WTC11 (cell line): ENCODE measurements around the gene NOSTRIN. TPM values are rescaled to one million over a fixed set of nuclear protein-coding genes. Genes with fewer than 3 reads are reported as not detected.

Experiments
- ATAC-seq: fragments of 200-7000 bp; cut with Tn5 transposase; 2 replicates; pipeline ENCODE4 v1.10.0; 2021; ENCODE audit warnings: mild to moderate bottlenecking, moderate library complexity
- CTCF ChIA-PET: fragments of 300-600 bp; sonication (Branson Sonifier 250); formaldehyde crosslinking; loops from one replicate; lab custom pipeline; 2021; ENCODE audit warnings: antibody characterized with exemption; lab: Charles Lee
- POLR2A ChIA-PET: fragments of 350-600 bp; sonication (Branson Sonifier 250); formaldehyde crosslinking; loops from one replicate; lab custom pipeline; 2021; ENCODE audit warnings: antibody characterized with exemption; lab: Charles Lee
- DNase-seq: peaks from one replicate; pipeline ENCODE4 v3.0.0; 2021; ENCODE audit warnings: low spot score
- H3K27ac Mint-ChIP-seq: 2 replicates; pipeline ENCODE4 v1.8.0; 2021; ENCODE audit warnings: mixed read lengths
- H3K27me3 Mint-ChIP-seq: 2 replicates; pipeline ENCODE4 v1.8.0; 2021; ENCODE audit warnings: low read depth, mild to moderate bottlenecking, moderate library complexity, mixed read lengths
- H3K36me3 Mint-ChIP-seq: 2 replicates; pipeline ENCODE4 v1.8.0; 2021; ENCODE audit warnings: mixed read lengths
- H3K4me1 Mint-ChIP-seq: 2 replicates; pipeline ENCODE4 v1.8.0; 2022; ENCODE audit warnings: mixed read lengths
- H3K4me3 Mint-ChIP-seq: 2 replicates; pipeline ENCODE4 v1.8.0; 2021; ENCODE audit warnings: mild to moderate bottlenecking, moderate library complexity, mixed read lengths
- H3K9me3 Mint-ChIP-seq: 2 replicates; pipeline ENCODE4 v1.8.0; 2021; ENCODE audit warnings: mixed read lengths
- ATF3 ChIP-seq: sonication (generic); formaldehyde crosslinking; conservative IDR thresholded peaks from 2 replicates; pipeline ENCODE4 v1.8.1; 2022; ENCODE audit warnings: mild to moderate bottlenecking, missing genetic modification reagents
- ATF6 ChIP-seq: sonication (generic); formaldehyde crosslinking; IDR thresholded peaks from 2 replicates; pipeline ENCODE4 v1.8.1; 2023; ENCODE audit warnings: mild to moderate bottlenecking, missing genetic modification reagents
- CDX4 ChIP-seq: fragments of 250-450 bp; sonication (Bioruptor Pico); IDR thresholded peaks from 2 replicates; pipeline ENCODE4 v1.9.0; 2021; ENCODE audit warnings: moderate library complexity, mild to moderate bottlenecking, inconsistent platforms, borderline replicate concordance
- CREM ChIP-seq: sonication (generic); formaldehyde crosslinking; IDR thresholded peaks from 2 replicates; pipeline ENCODE4 v1.8.1; 2022; ENCODE audit warnings: mild to moderate bottlenecking, missing genetic modification reagents, moderate library complexity
- ESRRA ChIP-seq: sonication (generic); formaldehyde crosslinking; IDR thresholded peaks from 2 replicates; pipeline ENCODE4 v1.8.1; 2022; ENCODE audit warnings: mild to moderate bottlenecking, missing genetic modification reagents, borderline replicate concordance
- ETV6 ChIP-seq: sonication (generic); formaldehyde crosslinking; IDR thresholded peaks from 2 replicates; pipeline ENCODE4 v1.8.1; 2022; ENCODE audit warnings: mild to moderate bottlenecking, missing genetic modification reagents
- GRHL2 ChIP-seq: fragments of 250-450 bp; sonication (Bioruptor Pico); IDR thresholded peaks from 2 replicates; pipeline ENCODE4 v1.8.0; 2022; ENCODE audit warnings: mild to moderate bottlenecking, moderate library complexity; ENCODE audit not compliant: insufficient replicate concordance, severe bottlenecking
- IRF2 ChIP-seq: sonication (generic); formaldehyde crosslinking; IDR thresholded peaks from 2 replicates; pipeline ENCODE4 v1.8.0; 2022; ENCODE audit warnings: low read depth, missing genetic modification reagents, borderline replicate concordance
- JUN ChIP-seq: sonication (generic); formaldehyde crosslinking; IDR thresholded peaks from 2 replicates; pipeline ENCODE4 v1.8.0; 2023; ENCODE audit warnings: mild to moderate bottlenecking, missing genetic modification reagents
- KAT7 ChIP-seq: sonication (generic); formaldehyde crosslinking; IDR thresholded peaks from 2 replicates; pipeline ENCODE4 v1.8.1; 2023; ENCODE audit warnings: missing genetic modification reagents, mild to moderate bottlenecking, borderline replicate concordance
- NFATC4 ChIP-seq: fragments of 250-450 bp; sonication (Bioruptor Pico); IDR thresholded peaks from 2 replicates; pipeline ENCODE4 v1.9.0; 2021; ENCODE audit warnings: mild to moderate bottlenecking
- NR1H2 ChIP-seq: sonication (generic); formaldehyde crosslinking; IDR thresholded peaks from 2 replicates; pipeline ENCODE4 v1.9.0; 2021; ENCODE audit warnings: mild to moderate bottlenecking, moderate library complexity, missing genetic modification reagents
- NR2C2 ChIP-seq: sonication (generic); formaldehyde crosslinking; IDR thresholded peaks from 2 replicates; pipeline ENCODE4 v1.8.0; 2022; ENCODE audit warnings: mild to moderate bottlenecking, missing genetic modification reagents
- NR3C1 ChIP-seq: sonication (generic); formaldehyde crosslinking; conservative IDR thresholded peaks from 2 replicates; pipeline ENCODE4 v1.8.1; 2023; ENCODE audit warnings: low read depth, mild to moderate bottlenecking, missing genetic modification reagents
- SMAD4 ChIP-seq: sonication (generic); formaldehyde crosslinking; IDR thresholded peaks from 2 replicates; pipeline ENCODE4 v1.8.0; 2022; ENCODE audit warnings: mild to moderate bottlenecking, missing genetic modification reagents
- TEAD1 ChIP-seq: sonication (generic); formaldehyde crosslinking; IDR thresholded peaks from 2 replicates; pipeline ENCODE4 v1.8.0; 2022; ENCODE audit warnings: mild to moderate bottlenecking, missing genetic modification reagents
- TEAD4 ChIP-seq: sonication (generic); formaldehyde crosslinking; IDR thresholded peaks from 2 replicates; pipeline ENCODE4 v1.8.0; 2022; ENCODE audit warnings: mild to moderate bottlenecking, missing genetic modification reagents
- ZMAT4 ChIP-seq: fragments of 250-450 bp; sonication (Bioruptor Pico); IDR thresholded peaks from 2 replicates; pipeline ENCODE4 v1.9.0; 2021; ENCODE audit warnings: mild to moderate bottlenecking
- ZNF263 ChIP-seq: sonication (generic); formaldehyde crosslinking; IDR thresholded peaks from 2 replicates; pipeline ENCODE4 v1.8.1; 2022; ENCODE audit warnings: low read depth, mild to moderate bottlenecking, moderate library complexity, missing genetic modification reagents
- ZNF423 ChIP-seq: fragments of 250-450 bp; sonication (Bioruptor Pico); IDR thresholded peaks from 2 replicates; pipeline ENCODE4 v2.1.2; 2022; ENCODE audit warnings: mild to moderate bottlenecking, moderate library complexity
- total RNA-seq: library from RNA; stranded (reverse); gene quantifications from 3 replicates; pipeline ENCODE4 v1.2.3, GENCODE V29; 2021
- TF ChIP-seq, protein P1 (sequence below): sonication (generic); formaldehyde crosslinking; IDR thresholded peaks from 2 replicates; pipeline ENCODE4 v1.8.1; 2022; ENCODE audit warnings: low read depth, mild to moderate bottlenecking, moderate library complexity, missing genetic modification reagents, borderline replicate concordance
- TF ChIP-seq, protein P2 (sequence below): sonication (generic); formaldehyde crosslinking; IDR thresholded peaks from 2 replicates; pipeline ENCODE4 v1.8.1; 2023; ENCODE audit warnings: mild to moderate bottlenecking, missing genetic modification reagents
- TF ChIP-seq, protein P3 (sequence below): fragments of 250-450 bp; sonication (Bioruptor Pico); IDR thresholded peaks from 2 replicates; pipeline ENCODE4 v1.8.0; 2021; ENCODE audit warnings: mild to moderate bottlenecking

NOSTRIN gene
- total RNA-seq, 1 experiment from 2014 or later: 0.22 TPM

DNA sequence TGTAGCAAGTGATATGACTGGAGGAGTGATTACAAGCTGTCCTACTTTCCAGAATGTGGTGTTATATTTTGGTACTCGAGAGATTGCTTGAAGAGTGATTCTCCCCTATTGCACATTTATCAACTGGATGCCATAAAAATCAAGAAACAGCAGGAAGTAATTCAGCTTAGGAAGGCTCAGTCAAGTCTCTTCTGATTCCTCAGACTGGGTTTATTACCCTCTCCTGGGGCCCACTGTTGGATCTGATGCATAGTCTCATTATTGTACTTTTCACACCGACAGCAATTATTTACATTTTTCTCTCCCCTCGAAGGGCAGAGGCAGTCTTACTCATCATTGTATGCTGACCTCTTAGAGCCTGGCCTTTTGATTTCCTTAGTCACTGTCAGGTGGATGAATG lies 9.3 kb downstream of the NOSTRIN start (continued):
- no peak for TF ChIP-seq ZNF423 (CRISPR knock-in tag)
- no peak for TF ChIP-seq ZNF263
- TF ChIP-seq TEAD4 (CRISPR knock-in tag): no peak
- TF ChIP-seq NR1H2 (CRISPR knock-in tag): no peak
- no peak for TF ChIP-seq CDX4 (CRISPR knock-in tag)
- TF ChIP-seq IRF2: no peak
- no peak for TF ChIP-seq NR2C2
- no peak for TF ChIP-seq KAT7 (CRISPR knock-in tag)
- no peak for TF ChIP-seq TEAD1 (CRISPR knock-in tag)
- no peak for TF ChIP-seq ESRRA (CRISPR knock-in tag)
- TF ChIP-seq, protein P1, sequence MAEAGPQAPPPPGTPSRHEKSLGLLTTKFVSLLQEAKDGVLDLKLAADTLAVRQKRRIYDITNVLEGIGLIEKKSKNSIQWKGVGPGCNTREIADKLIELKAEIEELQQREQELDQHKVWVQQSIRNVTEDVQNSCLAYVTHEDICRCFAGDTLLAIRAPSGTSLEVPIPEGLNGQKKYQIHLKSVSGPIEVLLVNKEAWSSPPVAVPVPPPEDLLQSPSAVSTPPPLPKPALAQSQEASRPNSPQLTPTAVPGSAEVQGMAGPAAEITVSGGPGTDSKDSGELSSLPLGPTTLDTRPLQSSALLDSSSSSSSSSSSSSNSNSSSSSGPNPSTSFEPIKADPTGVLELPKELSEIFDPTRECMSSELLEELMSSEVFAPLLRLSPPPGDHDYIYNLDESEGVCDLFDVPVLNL (CRISPR knock-in tag): no peak
- no peak for TF ChIP-seq CREM

GRCh38 chr2:168814046-168814445 lies 11.6 kb downstream of the NOSTRIN start:
- no peak overlapping the region for H3K27ac Mint-ChIP-seq

More at GRCh38 chr2:168814046-168814445, 11.6 kb downstream of the NOSTRIN start:
- ChIA-PET CTCF (no interaction called here), POLR2A (no interaction called here)
- no peak overlapping the region for H3K4me3 Mint-ChIP-seq
- H3K4me1 Mint-ChIP-seq: peaks cover 26% of the 10 kb centered on the region
- H3K9me3 Mint-ChIP-seq: no peaks in the 10 kb centered on the region
- no peaks in the 10 kb centered on the region for H3K27me3 Mint-ChIP-seq
- no peak for TF ChIP-seq NFATC4
- TF ChIP-seq ETV6 (CRISPR knock-in tag): no peak
- no peak for TF ChIP-seq SMAD4 (CRISPR knock-in tag)
- TF ChIP-seq, protein P2, sequence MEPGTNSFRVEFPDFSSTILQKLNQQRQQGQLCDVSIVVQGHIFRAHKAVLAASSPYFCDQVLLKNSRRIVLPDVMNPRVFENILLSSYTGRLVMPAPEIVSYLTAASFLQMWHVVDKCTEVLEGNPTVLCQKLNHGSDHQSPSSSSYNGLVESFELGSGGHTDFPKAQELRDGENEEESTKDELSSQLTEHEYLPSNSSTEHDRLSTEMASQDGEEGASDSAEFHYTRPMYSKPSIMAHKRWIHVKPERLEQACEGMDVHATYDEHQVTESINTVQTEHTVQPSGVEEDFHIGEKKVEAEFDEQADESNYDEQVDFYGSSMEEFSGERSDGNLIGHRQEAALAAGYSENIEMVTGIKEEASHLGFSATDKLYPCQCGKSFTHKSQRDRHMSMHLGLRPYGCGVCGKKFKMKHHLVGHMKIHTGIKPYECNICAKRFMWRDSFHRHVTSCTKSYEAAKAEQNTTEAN (CRISPR knock-in tag): no peak
- no peak for TF ChIP-seq ATF6
- TF ChIP-seq NR3C1 (CRISPR knock-in tag): no peak
- no peak for TF ChIP-seq ZMAT4 (CRISPR knock-in tag)
- TF ChIP-seq JUN (CRISPR knock-in tag): no peak
- no peak for TF ChIP-seq TEAD1 (CRISPR knock-in tag)
- TF ChIP-seq, protein P3, sequence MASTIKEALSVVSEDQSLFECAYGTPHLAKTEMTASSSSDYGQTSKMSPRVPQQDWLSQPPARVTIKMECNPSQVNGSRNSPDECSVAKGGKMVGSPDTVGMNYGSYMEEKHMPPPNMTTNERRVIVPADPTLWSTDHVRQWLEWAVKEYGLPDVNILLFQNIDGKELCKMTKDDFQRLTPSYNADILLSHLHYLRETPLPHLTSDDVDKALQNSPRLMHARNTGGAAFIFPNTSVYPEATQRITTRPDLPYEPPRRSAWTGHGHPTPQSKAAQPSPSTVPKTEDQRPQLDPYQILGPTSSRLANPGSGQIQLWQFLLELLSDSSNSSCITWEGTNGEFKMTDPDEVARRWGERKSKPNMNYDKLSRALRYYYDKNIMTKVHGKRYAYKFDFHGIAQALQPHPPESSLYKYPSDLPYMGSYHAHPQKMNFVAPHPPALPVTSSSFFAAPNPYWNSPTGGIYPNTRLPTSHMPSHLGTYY (CRISPR knock-in tag): no peak
- TF ChIP-seq ATF3 (CRISPR knock-in tag): no peak
- TF ChIP-seq GRHL2 (CRISPR knock-in tag): no peak
- no peak for ATAC-seq
- no peak for DNase-seq
- H3K36me3 Mint-ChIP-seq: no peaks in the 10 kb centered on the region
